ENCODE results near the gene TMEM163. TPM values are rescaled to one million over a fixed set of nuclear protein-coding genes. Genes with fewer than 3 reads are reported as not detected.

Gene TMEM163
- total RNA-seq, 1 experiment from 2014 or later, result 0.12 TPM

GRCh38 chr2:134457765-134458472 is 260.9 kb downstream of the TMEM163 start:
- Histone ChIP-seq H4K20me1 (ENCODE audit: insufficient read depth) (no peaks in the 10 kb centered on the region), H3K79me2 (ENCODE audit: insufficient read depth, low read length) (no peaks in the 10 kb centered on the region), H3K27ac (ENCODE audit: low read depth, low read length) (no peak overlapping the region), H3K27me3 (ENCODE audit: insufficient read depth, low read length) (no peaks in the 10 kb centered on the region), H3K4me2 (ENCODE audit: low read length) (no peak overlapping the region), H2AFZ (ENCODE audit: low read depth, low read length, poor library complexity, severe bottlenecking) (no peak overlapping the region), H3K4me1 (ENCODE audit: control insufficient read depth in 1 of 2, insufficient read depth in 2 of 2, low read length in 2 of 2) (no peaks in the 10 kb centered on the region), H3K9me2 (ENCODE audit: insufficient read depth) (no peaks in the 10 kb centered on the region), H3K9me3 (ENCODE audit: control insufficient read depth in 1 of 2, insufficient read depth in 1 of 2, low read depth in 1 of 2, low read length in 2 of 2) (no peaks in the 10 kb centered on the region), H3K36me3 (ENCODE audit: control insufficient read depth in 1 of 2, insufficient read depth in 2 of 2, low read length in 2 of 2) (no peaks in the 10 kb centered on the region), H3K9ac (ENCODE audit: low read length) (no peak overlapping the region), H3K4me3 (replicated peaks in 1 of 2; ENCODE audit: low read depth in 1 of 2, low read length in 2 of 2) (no peak overlapping the region)
- DNase-seq (ENCODE audit: low read depth, low spot score) (no peak), ATAC-seq (no peak)
- ChIA-PET POLR2A (no interaction called here), CTCF (no interaction called here), RAD21 (ENCODE audit: low non-redundant PET in 1 of 2, low total read pairs in 2 of 2, uncharacterized antibody in 2 of 2, unreplicated experiment in 2 of 2) (no interaction called here)
- no TSS peak for BruUV-seq (replicated peaks)
- TF ChIP-seq ATF3 (IDR thresholded peaks at IDR 0.05) (no peak), YY1 (IDR thresholded peaks at IDR 0.05; ENCODE audit: extremely low read depth, insufficient replicate concordance, low read depth, low read length) (no peak), SP1 (IDR thresholded peaks at IDR 0.05; ENCODE audit: low read depth) (no peak), SRF (IDR thresholded peaks at IDR 0.05; ENCODE audit: low read depth) (no peak), CBX3 (IDR thresholded peaks at IDR 0.05; ENCODE audit: low read depth) (no peak), MAX (IDR thresholded peaks at IDR 0.05) (no peak), EZH2phosphoT487 (IDR thresholded peaks at IDR 0.05; ENCODE audit: borderline replicate concordance) (no peak), ZNF274 (IDR thresholded peaks at IDR 0.05; ENCODE audit: low read depth, low read length) (no peak), RAD21 (IDR thresholded peaks at IDR 0.05; ENCODE audit: low read depth) (no peak), POLR2AphosphoS5 (IDR thresholded peaks at IDR 0.05; ENCODE audit: low read depth, low read length) (no peak), ZBTB33 (IDR thresholded peaks at IDR 0.05; ENCODE audit: extremely low read depth, insufficient replicate concordance, low read length) (no peak), FOSL1 (IDR thresholded peaks at IDR 0.05; ENCODE audit: low read depth) (no peak), ELF1 (IDR thresholded peaks at IDR 0.05; ENCODE audit: borderline replicate concordance, low read depth) (no peak), TCF7L2 (IDR thresholded peaks at IDR 0.05; ENCODE audit: borderline replicate concordance, extremely low read depth, insufficient read depth, insufficient read length) (no peak), CEBPB (IDR thresholded peaks at IDR 0.05; ENCODE audit: low read depth) (no peak)
- intact Hi-C loops (cut with micrococcal nuclease), result no loop called here

All from HCT116 (cell line).